Psoas muscle (tissue), 8 donors: ENCODE data around the gene MKI67. TPM values are rescaled to one million over a fixed set of nuclear protein-coding genes. Genes with fewer than 3 reads are reported as not detected.

Experiments
- ATAC-seq, 4 donors: fragments of 200-7000 bp; cut with Tn5 transposase; one replicate each; pipeline ENCODE4 v1.9.1; 2020; ENCODE audit warnings: moderate library complexity in 3 of 4, mild to moderate bottlenecking in 2 of 4
- DNase-seq, 2 donors: peaks; one replicate each; pipeline ENCODE4 v3.0.0-alpha.2; 2020
- H3K27ac ChIP-seq: fragments of 200-600 bp; one replicate; pipeline ENCODE4 v1.8.0; 2022
- H3K27me3 ChIP-seq, 3 donors: fragments of 200-600 bp in 1 of 3; one replicate each; pipeline versions ENCODE4 v1.6.1 to v1.8.0; 2013 to 2022; ENCODE audit warnings: low read length in 2 of 3, mild to moderate bottlenecking in 2 of 3, moderate library complexity in 1 of 3; ENCODE audit not compliant: insufficient read depth in 3 of 3
- H3K36me3 ChIP-seq, 2 donors: fragments of 200-600 bp in 1 of 2; one replicate each; pipeline versions ENCODE4 v1.6.1 to v1.8.0; 2013 to 2022; ENCODE audit warnings: low read depth in 1 of 2, mild to moderate bottlenecking in 1 of 2, moderate library complexity in 1 of 2; ENCODE audit not compliant: insufficient read depth in 1 of 2
- H3K4me1 ChIP-seq: fragments of 200-600 bp; one replicate; pipeline ENCODE4 v1.8.0; 2022
- H3K4me3 ChIP-seq: fragments of 200-600 bp; one replicate; pipeline ENCODE4 v1.8.0; 2022; ENCODE audit warnings: mild to moderate bottlenecking
- H3K9me3 ChIP-seq: fragments of 200-600 bp; one replicate; pipeline ENCODE4 v1.8.0; 2022
- CTCF ChIP-seq: fragments of 200-600 bp; IDR thresholded peaks from one replicate; pipeline ENCODE4 v1.8.0; 2022; ENCODE audit warnings: antibody characterized with exemption
- WGBS, 3 donors: extraction: QIAGEN DNeasy Blood & Tissue Kit; methylation state at CpG; one replicate each; pipeline versions ENCODE4 v1.1.6 to v1.1.7; 2013; 5-methylcytosine and 5-hydroxymethylcytosine counted together
- intact Hi-C, 2 donors: fragments of 100-400 bp; cut with DNase I; formaldehyde crosslinking; loops; one replicate each; pipeline versions ENCODE4 v1.11.0 to v1.14.2; 2022
- polyA plus RNA-seq, 3 donors: library from polyadenylated mRNA; stranded (reverse); fragments of 200-250 nt; gene quantifications; one replicate each; pipeline ENCODE4 v1.2.3, GENCODE V29; 2013
- total RNA-seq, 4 donors: library from RNA; stranded (reverse); fragmentation: NEBNext Ultra II Directional in 2 of 4; extraction: Animal tissue kit (Norgen Biotek cat#: 25700) in 2 of 4; gene quantifications; one replicate each; pipeline versions ENCODE4 v1.2.1 to v1.2.4, GENCODE V29; 2021 to 2023
- donor health status: healthy with polysubstance abuse.
- donor health status: DM: no; HTN: no; CAD: no; lungs with moderate emphysema.
- donor health status: Bipolar disorder and iron deficiency.
- donor health status: healthy.
- donor health status: DM: yes; HTN: yes; CAD: no.
- donor health status: DM: no; HTN: no; CAD: no.
- donor health status: DM: no; HTN: no; CAD: no.
- donor health status: DM: yes; HTN: yes; CAD: no.

The MKI67 gene
- total and polyA plus RNA-seq, 7 donors = 0.02 to 0.84 (median 0.13) TPM; not detected in 1

GRCh38 chr10:128084364-128084763 lies 41.9 kb downstream of the MKI67 start:
- no peaks in the 10 kb centered on the region for H3K4me1 ChIP-seq
- H3K27me3 ChIP-seq = peaks cover 0 to 10% (median 0%) of the 10 kb centered on the region in 3 donors
- peaks cover 0 to 4% of the 10 kb centered on the region in 2 donors for H3K36me3 ChIP-seq
- H3K9me3 ChIP-seq = no peaks in the 10 kb centered on the region
- intact Hi-C loops = no loop called here
- WGBS, 3 donors = 79 to 90% (median 89%) methylated on average over 10 of the region's 10 CpGs
- H3K4me3 ChIP-seq = no peak overlapping the region
- H3K27ac ChIP-seq = no peak overlapping the region
- ATAC-seq (no peak), DNase-seq (no peak)
- TF ChIP-seq CTCF = no peak

DNA sequence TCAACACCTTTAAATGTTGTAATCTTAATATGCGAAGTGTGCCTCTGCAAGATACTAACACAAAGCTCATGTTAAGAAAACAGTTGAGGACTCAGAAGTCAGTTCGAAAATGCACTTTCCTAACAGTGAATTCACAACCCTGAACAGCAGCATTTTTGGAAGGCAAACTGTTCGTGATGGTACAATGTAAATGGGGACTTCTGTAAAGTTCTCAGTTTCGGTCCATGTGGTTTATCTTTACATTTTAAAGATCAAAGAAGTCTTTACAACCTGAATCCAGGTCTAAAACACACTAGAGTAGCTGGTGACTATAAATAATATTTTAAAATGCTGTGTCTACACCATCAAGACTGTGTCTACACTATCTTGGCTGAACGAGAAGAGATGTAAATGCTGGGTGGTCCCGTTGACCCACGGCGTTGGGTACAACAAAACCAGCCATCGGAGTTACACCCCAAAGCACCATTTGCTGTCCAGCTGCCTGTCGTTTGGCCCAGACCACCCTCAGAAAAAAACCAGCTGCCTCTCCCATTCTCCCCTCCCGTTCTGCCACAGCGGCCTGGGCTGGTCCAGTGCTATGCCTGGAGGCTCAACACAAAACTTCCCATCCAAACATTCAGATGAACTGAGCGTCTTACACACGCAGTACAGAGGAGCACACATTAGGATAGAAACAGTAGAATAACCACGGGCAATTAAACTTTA lies 42.9 kb downstream of the MKI67 start:
- H3K4me3 ChIP-seq = no peak overlapping the region
- intact Hi-C loops = no loop called here
- H3K4me1 ChIP-seq = no peaks in the 10 kb centered on the region
- peaks cover 0 to 6% (median 0%) of the 10 kb centered on the region in 3 donors for H3K27me3 ChIP-seq
- no peak overlapping the region for H3K27ac ChIP-seq
- 83 to 85% (median 83%) methylated on average over 15 of the region's 15 CpGs for WGBS, 3 donors
- DNase-seq (no peak), ATAC-seq (no peak)
- TF ChIP-seq CTCF = no peak
- H3K9me3 ChIP-seq = no peaks in the 10 kb centered on the region
- H3K36me3 ChIP-seq = peaks cover 0 to 4% of the 10 kb centered on the region in 2 donors

DNA sequence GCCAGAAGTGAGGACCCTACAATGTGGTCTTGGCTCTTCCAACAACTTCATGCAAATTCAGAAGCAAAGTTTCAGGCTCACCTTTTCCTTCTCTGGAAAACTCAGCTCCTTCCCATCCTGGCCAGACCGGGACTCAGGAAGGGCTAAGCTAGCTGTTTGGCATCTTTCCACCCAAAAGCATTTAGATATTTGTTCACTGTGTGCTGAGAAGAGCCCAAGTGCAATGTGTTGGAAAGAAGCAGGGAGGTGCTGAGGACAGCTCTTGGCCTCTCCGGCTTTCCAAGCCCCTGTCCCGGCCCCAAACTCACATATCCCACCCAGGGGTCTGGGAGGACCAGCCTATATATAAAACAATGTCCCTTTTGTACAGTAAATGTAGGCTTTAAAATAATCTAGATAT lies 44.5 kb downstream of the MKI67 start:
- Histone ChIP-seq H3K27me3 (peaks cover 0 to 4% (median 0%) of the 10 kb centered on the region in 3 donors), H3K4me1 (no peaks in the 10 kb centered on the region), H3K4me3 (no peak overlapping the region), H3K27ac (no peak overlapping the region), H3K9me3 (no peaks in the 10 kb centered on the region), H3K36me3 (peaks cover 0 to 4% of the 10 kb centered on the region in 2 donors)
- intact Hi-C loops = no loop called here
- ATAC-seq = no peak
- 49 to 58% (median 53%) methylated on average over 3 of the region's 3 CpGs for WGBS, 3 donors
- no peak for DNase-seq
- no peak for TF ChIP-seq CTCF

DNA sequence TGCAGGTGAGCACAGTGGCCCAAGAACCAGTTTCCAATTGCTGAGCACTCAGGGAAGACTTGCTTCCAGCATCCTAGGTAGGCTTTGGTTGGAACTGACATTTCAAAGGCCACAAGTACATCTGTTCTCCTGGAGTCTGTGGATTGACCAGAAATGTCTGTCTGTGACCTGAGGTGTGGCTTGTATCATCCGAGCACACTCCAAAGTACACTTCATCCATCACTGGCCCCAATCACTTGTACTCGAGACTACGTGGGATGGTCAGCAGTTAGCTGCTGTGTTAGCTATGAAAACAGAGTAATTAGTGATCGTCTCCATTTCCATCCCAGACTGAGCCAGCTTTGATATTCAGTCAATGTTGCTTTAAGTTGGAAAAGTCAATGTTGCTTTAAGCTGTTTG lies 45.0 kb downstream of the MKI67 start:
- peaks cover 0 to 4% of the 10 kb centered on the region in 2 donors for H3K36me3 ChIP-seq
- ATAC-seq = no peak
- 77 to 83% (median 82%) methylated on average over 4 of the region's 4 CpGs for WGBS, 3 donors

More for the DNA sequence above, 45.0 kb downstream of the MKI67 start:
- no peak for TF ChIP-seq CTCF
- no peak overlapping the region for H3K27ac ChIP-seq
- DNase-seq = no peak
- intact Hi-C loops = no loop called here
- H3K9me3 ChIP-seq = no peaks in the 10 kb centered on the region
- H3K4me1 ChIP-seq = no peaks in the 10 kb centered on the region
- no peaks in the 10 kb centered on the region for H3K27me3 ChIP-seq
- H3K4me3 ChIP-seq = no peak overlapping the region
